GM19099 (cell line): ENCODE results near the gene PREB.

Experiments
- POLR2A ChIP-seq: IDR thresholded peaks from 3 replicates; pipeline ENCODE4 v1.6.1; 2011; ENCODE audit warnings: low read depth; ENCODE audit not compliant: insufficient read length; ENCODE audit errors: extremely low read depth

Gene PREB

DNA sequence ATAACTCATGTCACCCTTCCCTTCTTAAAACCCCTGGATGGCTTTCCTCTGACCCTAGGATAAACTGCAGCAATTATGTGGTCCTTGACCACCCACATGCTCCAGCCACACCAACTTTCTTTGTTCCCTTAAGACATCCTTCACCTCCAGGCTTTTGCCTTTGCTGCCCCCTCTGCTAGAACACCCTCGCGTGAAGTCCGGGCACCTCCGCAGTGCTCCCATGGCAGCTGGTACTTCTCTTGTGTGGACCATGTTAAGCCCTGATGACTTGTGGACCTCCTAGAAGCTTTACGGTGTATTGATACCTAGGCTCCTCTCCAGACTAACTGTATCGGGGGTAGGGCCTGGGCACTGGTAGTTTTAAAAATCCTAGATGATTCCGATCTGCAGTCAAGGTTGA, 11.6 kb downstream of the PREB start:
- no peak for TF ChIP-seq POLR2A

DNA sequence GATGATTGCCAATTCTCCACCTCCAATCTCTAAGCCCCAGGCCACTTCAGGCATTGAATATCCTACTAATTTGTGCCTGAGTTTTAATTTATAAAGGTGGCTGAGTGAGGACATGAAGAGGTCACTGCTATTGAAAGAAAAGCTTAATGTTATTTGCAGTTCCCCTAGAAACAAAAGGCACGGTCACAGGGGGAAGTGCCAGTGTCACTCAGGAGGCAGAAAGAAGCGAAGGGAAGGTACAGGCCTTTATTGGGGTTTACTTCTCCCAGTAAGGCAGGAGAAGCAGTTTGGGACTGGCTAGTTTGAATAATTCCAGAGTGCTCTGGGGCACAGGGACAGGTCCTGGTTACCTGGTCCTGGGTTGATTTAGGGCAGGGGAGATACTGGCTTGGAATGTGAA, 12.5 kb downstream of the PREB start:
- TF ChIP-seq POLR2A = no peak

DNA sequence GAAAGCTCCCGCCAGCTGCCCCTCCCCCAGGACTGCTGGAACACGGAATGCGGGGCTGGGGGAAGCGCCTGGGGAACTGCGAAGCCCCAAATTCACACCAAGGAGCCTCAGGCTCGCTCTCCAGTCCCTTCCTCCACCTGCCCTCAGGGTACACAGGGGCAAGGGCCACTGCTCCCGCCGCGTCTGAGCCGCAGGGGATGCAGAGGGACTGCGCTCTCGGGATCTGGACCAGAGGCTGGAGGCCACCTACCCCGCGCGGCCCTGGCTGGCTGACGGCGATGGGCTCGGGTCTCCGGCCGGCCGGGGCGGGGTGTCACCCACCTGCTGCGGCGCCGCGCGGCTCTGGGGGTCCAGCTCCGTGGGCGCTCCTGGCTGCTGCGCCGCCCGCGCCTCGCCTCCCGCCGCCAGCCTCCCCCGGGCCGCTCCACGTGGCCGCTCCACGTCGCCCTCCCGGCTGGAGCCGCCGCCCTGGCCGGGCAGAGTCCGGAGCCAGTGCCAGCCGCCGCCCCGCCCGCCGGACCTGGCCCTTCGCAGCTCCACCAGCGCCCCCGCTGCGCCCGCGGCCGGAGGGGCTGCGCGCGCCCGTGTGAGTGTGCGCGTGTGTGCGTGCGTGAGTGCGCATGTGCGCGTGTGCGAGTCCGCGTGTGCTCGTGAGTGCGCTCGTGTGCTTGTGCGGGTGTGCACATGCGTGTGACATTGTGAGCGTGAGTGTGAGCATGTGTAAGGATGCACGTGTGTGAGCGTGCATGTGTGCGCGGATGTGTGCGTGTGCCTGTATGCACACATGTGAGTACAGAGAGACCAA, 15.7 kb downstream of the PREB start, which contains the start of gene CGREF1:
TSS of gene CGREF1 (minus strand) at position 604 of the 805 bp plus-strand sequence. CDS start 14,762 bp downstream, outside the sequence.
- TF ChIP-seq POLR2A = no peak

DNA sequence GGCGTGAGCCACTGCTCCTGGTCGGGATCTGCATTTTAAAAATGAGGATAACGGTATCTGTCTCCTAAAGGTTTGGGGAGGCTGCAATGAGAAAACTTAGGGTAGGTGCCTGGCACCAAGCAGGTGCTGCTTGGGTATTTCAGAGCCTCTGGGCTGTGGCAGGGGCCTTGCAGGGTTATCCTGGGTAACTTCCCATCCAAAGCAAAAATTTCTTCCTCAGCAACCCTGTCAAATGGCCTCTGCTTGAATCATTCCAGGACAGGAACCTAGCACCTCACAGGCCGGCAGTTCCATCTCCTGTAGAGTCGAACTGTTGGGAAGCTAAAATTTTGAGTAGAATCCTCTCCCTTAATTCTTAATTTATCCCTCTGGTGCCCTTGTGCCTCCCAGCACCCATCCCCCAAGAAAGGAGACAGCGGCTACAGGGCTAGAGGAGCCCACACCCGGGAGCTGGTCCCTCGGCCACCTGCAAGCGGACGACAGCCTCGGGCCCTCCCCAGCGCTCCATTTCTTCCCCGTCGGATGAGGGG, 16.4 kb downstream of the PREB start:
- no peak for TF ChIP-seq POLR2A

DNA sequence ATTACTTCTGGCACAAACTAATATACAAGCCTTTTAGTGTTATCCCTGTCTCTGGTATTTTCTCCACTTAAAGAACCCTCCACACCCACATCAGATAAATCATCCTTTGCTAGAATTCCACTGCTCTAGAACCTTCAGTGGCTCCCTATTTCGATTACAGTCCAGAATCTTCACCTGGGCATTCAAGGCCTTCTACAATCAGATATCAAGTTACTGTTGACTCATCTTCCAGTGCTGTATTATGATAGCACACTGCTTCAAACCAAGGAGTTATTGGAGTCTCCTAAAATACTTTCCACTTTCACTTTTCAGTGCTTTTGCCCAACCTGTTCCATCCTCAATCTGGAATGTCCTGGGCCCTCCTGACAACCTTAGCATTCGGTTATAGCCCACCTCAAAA, 18.9 kb downstream of the PREB start:
- TF ChIP-seq POLR2A = no peak

DNA sequence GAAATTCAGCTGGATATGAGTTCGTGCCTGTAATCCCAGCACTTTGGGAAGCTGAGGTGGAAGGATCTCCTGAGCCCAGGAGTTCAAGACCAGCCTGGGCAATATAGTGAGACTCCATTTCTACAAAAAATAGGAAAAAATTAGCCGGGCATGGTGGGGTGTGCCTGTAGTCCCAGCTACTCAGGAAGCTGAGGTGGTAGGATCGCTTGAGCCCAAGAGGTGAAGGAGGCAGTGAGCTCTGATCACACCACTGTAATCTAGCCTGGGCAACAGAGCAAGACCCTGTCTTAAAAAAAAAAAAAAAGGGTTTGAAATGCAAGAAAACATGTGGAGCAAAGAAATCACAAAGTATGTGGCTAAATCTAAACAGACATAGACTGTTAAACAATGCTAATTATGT, 25.4 kb downstream of the PREB start:
- TF ChIP-seq POLR2A = no peak

DNA sequence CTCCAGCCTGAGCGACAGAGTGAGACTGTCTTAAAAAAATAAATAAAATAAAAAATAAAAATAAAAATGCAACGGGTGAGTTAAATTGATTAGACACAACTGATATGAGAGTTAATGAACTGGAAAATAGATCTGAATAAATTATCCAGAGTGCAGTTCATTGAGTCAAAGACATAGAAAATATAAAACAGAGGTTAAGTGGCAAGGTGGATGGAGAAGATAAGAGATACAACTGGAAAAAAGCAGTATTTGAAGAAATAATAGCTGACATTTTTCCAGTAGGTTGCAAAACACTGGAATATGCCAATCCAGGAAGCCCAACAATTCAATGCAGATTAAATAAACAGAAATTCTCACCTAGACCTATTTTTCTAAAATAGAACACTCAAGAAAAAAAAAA, 26.2 kb downstream of the PREB start:
- TF ChIP-seq POLR2A = no peak

DNA sequence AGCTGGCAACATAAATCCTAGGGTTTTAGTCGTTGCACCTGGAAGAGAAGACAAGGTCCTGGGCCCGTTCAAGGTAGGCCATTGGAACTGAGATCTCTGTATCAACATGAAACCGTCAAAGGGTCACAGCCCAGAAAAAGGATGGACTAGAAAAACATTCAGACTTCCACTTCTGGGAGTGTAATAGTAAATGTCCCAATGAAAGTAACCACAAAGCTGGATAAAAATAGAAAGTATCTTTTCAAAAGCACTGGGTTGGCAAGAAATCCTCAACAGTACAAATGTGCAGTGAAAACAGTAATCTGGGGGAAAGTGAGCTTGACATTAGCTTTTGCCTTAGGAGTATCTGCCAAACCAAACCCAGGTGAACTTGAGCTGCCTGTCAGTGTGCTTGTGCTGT, 28.5 kb downstream of the PREB start:
- TF ChIP-seq POLR2A = no peak

DNA sequence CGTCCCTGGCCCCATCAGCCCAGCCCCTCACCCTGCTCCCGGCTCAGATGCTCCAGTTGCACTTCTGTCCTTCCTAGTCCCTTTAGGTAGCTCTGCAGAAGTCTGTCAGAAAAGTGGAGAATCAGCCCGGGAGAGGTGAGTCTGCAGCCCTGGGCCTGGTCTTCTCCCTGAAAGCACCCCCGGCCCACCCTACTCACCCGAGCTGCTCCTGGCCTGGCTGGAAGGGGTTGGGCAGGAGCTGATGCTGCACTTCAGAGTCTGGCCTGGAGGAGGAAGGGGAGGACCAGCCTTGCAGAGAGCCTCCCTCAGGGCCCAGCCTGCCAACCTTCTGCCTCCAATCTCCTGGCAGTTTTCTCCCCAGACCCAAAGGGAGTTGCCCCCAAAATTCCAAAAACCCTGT, 32.1 kb downstream of the PREB start:
- TF ChIP-seq POLR2A = no peak

DNA sequence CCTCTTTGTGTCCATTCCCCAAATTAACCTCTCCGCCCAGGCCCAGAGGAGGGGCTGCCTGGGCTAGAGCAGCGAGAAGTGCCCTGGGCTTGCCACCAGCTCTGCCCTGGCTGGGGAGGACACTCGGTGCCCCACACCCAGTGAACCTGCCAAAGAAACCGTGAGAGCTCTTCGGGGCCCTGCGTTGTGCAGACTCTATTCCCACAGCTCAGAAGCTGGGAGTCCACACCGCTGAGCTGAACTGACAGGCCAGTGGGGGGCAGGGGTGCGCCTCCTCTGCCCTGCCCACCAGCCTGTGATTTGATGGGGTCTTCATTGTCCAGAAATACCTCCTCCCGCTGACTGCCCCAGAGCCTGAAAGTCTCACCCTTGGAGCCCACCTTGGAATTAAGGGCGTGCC, 34.4 kb downstream of the PREB start:
- no peak for TF ChIP-seq POLR2A

DNA sequence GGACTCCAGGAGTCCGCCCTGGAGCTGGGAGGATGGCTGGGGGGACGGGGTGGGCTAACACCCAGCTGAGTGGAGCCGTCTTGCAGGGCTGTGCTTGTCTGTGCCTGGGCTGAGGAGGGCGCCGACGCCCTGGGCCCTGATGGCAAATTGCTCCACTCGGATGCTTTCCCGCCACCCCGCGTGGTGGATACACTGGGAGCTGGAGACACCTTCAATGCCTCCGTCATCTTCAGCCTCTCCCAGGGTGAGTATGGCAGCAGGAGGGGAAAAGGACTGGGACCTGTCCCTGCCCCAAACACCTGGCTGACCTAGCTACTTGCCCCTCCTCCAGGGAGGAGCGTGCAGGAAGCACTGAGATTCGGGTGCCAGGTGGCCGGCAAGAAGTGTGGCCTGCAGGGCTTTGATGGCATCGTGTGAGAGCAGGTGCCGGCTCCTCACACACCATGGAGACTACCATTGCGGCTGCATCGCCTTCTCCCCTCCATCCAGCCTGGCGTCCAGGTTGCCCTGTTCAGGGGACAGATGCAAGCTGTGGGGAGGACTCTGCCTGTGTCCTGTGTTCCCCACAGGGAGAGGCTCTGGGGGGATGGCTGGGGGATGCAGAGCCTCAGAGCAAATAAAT, 35.0 kb downstream of the PREB start:
- TF ChIP-seq POLR2A = no peak

DNA sequence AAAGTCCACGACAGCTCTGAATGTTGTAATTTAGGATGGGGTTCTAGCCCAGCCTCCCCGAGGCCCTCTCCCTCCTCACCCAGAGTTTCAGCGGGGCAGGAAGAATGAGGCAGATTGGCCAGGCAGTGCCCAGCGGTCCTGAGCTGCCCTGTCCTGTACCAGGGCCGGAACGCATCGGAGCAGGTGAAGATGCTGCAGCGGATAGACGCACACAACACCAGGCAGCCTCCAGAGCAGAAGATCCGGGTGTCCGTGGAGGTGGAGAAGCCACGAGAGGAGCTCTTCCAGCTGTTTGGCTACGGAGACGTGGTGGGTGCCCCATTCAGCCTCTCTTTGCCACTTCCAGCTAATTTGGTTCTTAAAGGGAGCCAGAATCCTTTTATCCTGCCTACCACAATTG, 37.1 kb downstream of the PREB start:
- TF ChIP-seq POLR2A = no peak

DNA sequence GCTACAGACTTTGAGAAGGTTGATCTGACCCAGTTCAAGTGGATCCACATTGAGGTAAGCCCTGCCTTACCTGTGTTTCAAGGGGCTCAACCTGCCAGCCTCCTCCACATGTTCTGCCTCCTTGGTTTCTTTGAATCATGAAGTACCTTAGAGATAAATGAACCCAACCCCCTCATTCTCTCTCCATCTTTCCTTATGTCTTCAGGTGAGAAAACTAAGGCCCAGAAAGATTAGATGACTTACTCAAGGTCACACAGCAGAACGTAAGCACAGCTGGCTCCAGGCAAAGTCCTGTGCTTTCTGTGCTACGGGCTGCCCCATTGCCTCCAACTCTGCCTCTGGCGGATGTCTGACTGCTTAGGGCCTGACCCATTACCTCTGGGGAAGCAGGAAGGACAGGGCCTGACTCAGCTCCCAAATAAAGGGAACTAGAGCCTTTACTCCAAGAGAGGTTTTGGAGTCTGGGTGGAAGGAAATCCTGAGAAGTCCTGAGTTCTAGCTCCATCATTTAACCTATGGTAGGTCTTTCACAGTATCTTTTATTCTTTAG, 37.6 kb downstream of the PREB start:
- no peak for TF ChIP-seq POLR2A

DNA sequence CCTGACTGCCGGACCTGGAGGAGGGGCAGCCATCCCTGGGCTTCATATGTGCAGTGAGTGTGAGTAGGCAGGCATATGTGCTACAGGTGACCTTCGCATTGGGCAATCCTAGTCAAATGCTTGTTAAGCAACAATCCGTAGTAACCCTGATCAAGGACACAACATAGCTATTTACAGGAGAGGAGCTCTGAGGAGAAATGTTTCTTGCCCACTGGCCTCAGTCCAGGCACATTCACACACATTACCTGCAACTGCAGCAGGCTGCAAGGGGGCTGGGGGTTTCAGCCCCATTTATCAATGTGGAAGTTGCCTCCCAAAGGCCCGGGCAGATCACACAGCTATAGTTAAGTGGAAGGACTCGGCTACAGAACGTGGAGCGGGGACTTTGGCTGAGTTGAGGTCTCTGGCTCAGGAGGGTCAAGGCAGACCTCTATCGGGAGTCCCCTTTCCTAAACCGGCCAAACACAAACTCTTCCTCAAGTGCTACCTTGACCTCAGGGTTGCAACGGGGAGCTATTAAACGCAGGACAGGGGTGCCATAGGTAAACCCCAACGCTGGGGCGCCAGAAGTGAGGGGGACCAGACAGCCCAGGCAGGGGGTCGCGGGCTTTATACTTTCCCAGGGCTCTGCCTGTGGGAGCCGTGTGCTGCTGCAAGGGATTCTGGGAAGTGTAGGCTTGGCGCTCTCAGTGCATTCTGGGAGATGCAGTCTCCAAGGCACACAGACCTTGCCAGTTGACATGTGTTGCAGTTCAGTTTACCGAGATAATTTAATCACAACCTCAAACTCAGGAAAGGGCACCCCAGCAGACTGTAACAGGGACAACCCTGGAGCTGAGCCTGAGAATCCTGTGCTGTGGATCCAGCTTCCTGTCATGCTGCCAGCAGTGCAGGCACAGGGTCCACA, 38.4 kb downstream of the PREB start:
- TF ChIP-seq POLR2A = no peak

DNA sequence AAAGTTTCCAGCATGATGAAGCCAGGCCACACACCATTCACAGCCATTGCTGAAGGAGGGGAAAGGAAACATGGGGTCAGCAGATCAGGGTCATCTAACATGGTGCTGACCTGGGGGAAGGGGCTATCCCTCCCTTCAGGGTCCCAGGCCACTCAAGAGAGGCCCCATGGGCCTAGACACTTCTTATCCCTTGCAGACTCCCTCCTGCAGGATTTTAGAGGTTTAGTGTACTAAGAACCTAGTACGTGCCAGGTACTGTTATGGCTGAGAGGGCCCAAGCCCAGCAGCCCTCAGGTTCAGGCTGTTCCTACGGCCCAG, 39.0 kb downstream of the PREB start:
- no peak for TF ChIP-seq POLR2A
